Endothelial cell of umbilical vein (primary cell): ENCODE measurements around the gene UBE2E3. TPM values are rescaled to one million over a fixed set of nuclear protein-coding genes. Genes with fewer than 3 reads are reported as not detected.
"Not testable (repeated sequence)": the region's sequence is repeated elsewhere in the genome, so short reads cannot be mapped to it uniquely, and the experiment has no call there.

Source experiments
- BruUV-seq: library from RNA; stranded (reverse); fragments of 400-500 nt; replicated peaks from 2 replicates; lab custom pipeline; 2021; lab: Mats Ljungman, UMichigan
- CTCF ChIA-PET: fragments of 300-600, 350-600 bp; sonication (Branson Sonifier 250); formaldehyde crosslinking; loops from one replicate; lab custom pipeline; 2021; ENCODE audit warnings: antibody characterized with exemption, inconsistent platforms; lab: Charles Lee
- POLR2A ChIA-PET: fragments of 300-600, 350-600 bp; sonication (Branson Sonifier 250); formaldehyde crosslinking; loops from one replicate; lab custom pipeline; 2021; ENCODE audit warnings: antibody characterized with exemption, inconsistent platforms; lab: Charles Lee
- DNase-seq: peaks from one replicate; pipeline ENCODE4 v3.0.0-alpha.2; 2011; ENCODE audit warnings: low read depth, low spot score
- FAIRE-seq: peaks from 2 replicates; lab custom pipeline; 2011; peaks lifted over from hg19 to GRCh38; lab: Jason Lieb, UNC
- H2AFZ ChIP-seq: 2 replicates; pipeline ENCODE4 v1.6.0; 2012; ENCODE audit warnings: low read depth, low read length, control low read depth, inconsistent platforms
- H3K27ac ChIP-seq: 2 replicates; pipeline ENCODE4 v1.5.1; 2011; ENCODE audit warnings: low read depth, mild to moderate bottlenecking, control low read depth, low read length, moderate library complexity; ENCODE audit not compliant: insufficient read depth
- H3K27me3 ChIP-seq, 2 experiments: 2 replicates each; pipeline versions ENCODE4 v1.6.0 to v1.6.1; 2011; ENCODE audit warnings: low read length in 2 of 2, mixed read lengths in 1 of 2; ENCODE audit not compliant: control insufficient read depth in 2 of 2, insufficient read depth in 2 of 2
- H3K36me3 ChIP-seq, 2 experiments: 2 replicates in 1 of 2; 3 replicates in 1 of 2; pipeline ENCODE4 v1.5.1; 2011; ENCODE audit warnings: low read length in 2 of 2, mild to moderate bottlenecking in 1 of 2, moderate library complexity in 1 of 2; ENCODE audit not compliant: control insufficient read depth in 2 of 2, insufficient read depth in 2 of 2; ENCODE audit errors: extremely low read depth in 1 of 2
- H3K4me1 ChIP-seq: 3 replicates; pipeline ENCODE4 v1.5.1; 2011; ENCODE audit warnings: mild to moderate bottlenecking, low read length; ENCODE audit not compliant: control insufficient read depth, insufficient read depth; ENCODE audit errors: extremely low read depth
- H3K4me2 ChIP-seq: 2 replicates; pipeline ENCODE4 v1.6.1; 2011; ENCODE audit warnings: low read length, control low read depth, mixed read lengths; ENCODE audit not compliant: insufficient read depth
- H3K4me3 ChIP-seq, 3 experiments: fragments of 200-600 bp in 1 of 3; sonication (generic), shearing (Covaris generic) in 1 of 3; replicated peaks in 1 of 3; 2 replicates each; pipeline ENCODE4 v1.5.1; 2011 to 2016; ENCODE audit warnings: control low read depth in 3 of 3, low read length in 3 of 3, mild to moderate bottlenecking in 2 of 3, inconsistent platforms in 1 of 3, low read depth in 1 of 3, moderate library complexity in 1 of 3; ENCODE audit not compliant: insufficient read depth in 1 of 3
- H3K79me2 ChIP-seq: 2 replicates; pipeline ENCODE4 v1.6.0; 2012; ENCODE audit warnings: low read length, inconsistent platforms; ENCODE audit not compliant: control insufficient read depth, insufficient read depth
- H3K9ac ChIP-seq: replicated peaks from 2 replicates; pipeline ENCODE3; 2011; ENCODE audit warnings: low read length, control low read depth; ENCODE audit not compliant: insufficient read depth; ENCODE audit errors: extremely low read depth
- H3K9me1 ChIP-seq: replicated peaks from 3 replicates; pipeline ENCODE4 v1.6.0; 2011; ENCODE audit warnings: mild to moderate bottlenecking, low read length; ENCODE audit not compliant: control insufficient read depth, insufficient read depth; ENCODE audit errors: extremely low read depth
- H3K9me3 ChIP-seq: replicated peaks from 2 replicates; pipeline ENCODE4 v1.5.1; 2012; ENCODE audit warnings: low read length, inconsistent platforms; ENCODE audit not compliant: control insufficient read depth, insufficient read depth
- H4K20me1 ChIP-seq: replicated peaks from 2 replicates; pipeline ENCODE3; 2011; ENCODE audit warnings: mild to moderate bottlenecking, low read length; ENCODE audit not compliant: control insufficient read depth, insufficient read depth; ENCODE audit errors: extremely low read depth
- CTCF ChIP-seq, 2 donors: IDR thresholded peaks; 1 replicate in 1 of 2; 2 replicates in 1 of 2; pipeline ENCODE4 v1.5.1; 2011; ENCODE audit warnings: low read length in 2 of 2, mild to moderate bottlenecking in 2 of 2, moderate library complexity in 2 of 2, control low read depth in 1 of 2, inconsistent platforms in 1 of 2, low read depth in 1 of 2; ENCODE audit not compliant: insufficient read depth in 1 of 2; ENCODE audit errors: extremely low read depth in 1 of 2
- EZH2 ChIP-seq: IDR thresholded peaks from 2 replicates; pipeline ENCODE4 v1.6.1; 2012; ENCODE audit warnings: borderline replicate concordance, low read depth, mild to moderate bottlenecking, moderate library complexity, low read length, inconsistent platforms; ENCODE audit not compliant: severe bottlenecking
- FOS ChIP-seq: IDR thresholded peaks from 2 replicates; pipeline ENCODE4 v1.6.1; 2011; ENCODE audit warnings: mild to moderate bottlenecking, low read length, moderate library complexity, borderline replicate concordance; ENCODE audit not compliant: insufficient read depth
- GATA2 ChIP-seq: IDR thresholded peaks from 2 replicates; pipeline ENCODE4 v1.7.0; 2011; ENCODE audit warnings: low read depth, mild to moderate bottlenecking, moderate library complexity, mixed read lengths, low read length; ENCODE audit not compliant: insufficient read length, insufficient read depth
- JUN ChIP-seq: IDR thresholded peaks from 2 replicates; pipeline ENCODE4 v1.6.1; 2011; ENCODE audit warnings: borderline replicate concordance, low read depth; ENCODE audit not compliant: insufficient read length, insufficient read depth
- MAX ChIP-seq: IDR thresholded peaks from 2 replicates; pipeline ENCODE4 v1.6.1; 2011; ENCODE audit not compliant: insufficient read depth, insufficient read length
- MYC ChIP-seq: IDR thresholded peaks from one replicate; pipeline ENCODE4 v1.6.1; 2011; ENCODE audit warnings: mild to moderate bottlenecking, low read depth, low read length
- POLR2A ChIP-seq: IDR thresholded peaks from 2 replicates; pipeline ENCODE4 v1.6.1; 2012; ENCODE audit warnings: low read depth, mild to moderate bottlenecking, control low read depth, low read length
- POLR2AphosphoS5 ChIP-seq: IDR thresholded peaks from 2 replicates; pipeline ENCODE4 v1.6.1; 2012; ENCODE audit warnings: low read depth, mild to moderate bottlenecking, control low read depth, low read length, moderate library complexity; ENCODE audit not compliant: insufficient read depth
- dilution Hi-C: fragments of 300-500 bp; cut with MboI; formaldehyde crosslinking; loops from one replicate; pipeline ENCODE4 v1.15.0; 2019; ENCODE audit warnings: low sequenced_read_pairs; ENCODE audit not compliant: extremely low pct_ligation_motif_present
- intact Hi-C: fragments of 100-400 bp; cut with micrococcal nuclease; formaldehyde crosslinking; loops from one replicate; pipeline ENCODE4 v1.10.0; 2022
- polyA plus RNA-seq, 4 experiments: library from polyadenylated mRNA; depleted of rRNA in 3 of 4; stranded (reverse) in 3 of 4; unstranded in 1 of 4; fragments of >200 nt; gene quantifications; 2 replicates each; pipeline versions ENCODE4 v1.2.1 to v1.2.3, GENCODE V29; 2011 to 2012; ENCODE audit warnings: missing spikeins in 1 of 4
- total RNA-seq: library from RNA; stranded (reverse); gene quantifications from 2 replicates; pipeline ENCODE4 v1.2.3, GENCODE V29; 2021

UBE2E3 gene
- total and polyA plus RNA-seq, 2 donors (not counting 3 experiments of a cell fraction or from before 2014, with no cell fraction given), result 81.5 to 107 TPM

- intact Hi-C loops, result loop anchor here (10.0 kb wide), 1 partner anchor 230 kb away; no protein-coding TSS in a partner anchor
- Histone ChIP-seq H3K9me1 (no peaks in the 10 kb centered on the region), H3K4me1 (no peaks in the 10 kb centered on the region), H3K4me2 (no peak overlapping the region), H4K20me1 (no peaks in the 10 kb centered on the region), H3K9me3 (no peaks in the 10 kb centered on the region), H3K36me3 (no peaks in the 10 kb centered on the region), H3K9ac (no peak overlapping the region), H3K27me3 (peaks cover 0 to 3% of the 10 kb centered on the region in 2 experiments), H2AFZ (no peak overlapping the region), H3K79me2 (no peaks in the 10 kb centered on the region), H3K4me3 (no peak overlapping the region), H3K27ac (no peak overlapping the region)
- FAIRE-seq (no peak), DNase-seq (no peak)
- TF ChIP-seq FOS (no peak), JUN (no peak), EZH2 (no peak), MYC (no peak), POLR2AphosphoS5 (no peak), CTCF (IDR thresholded peaks at IDR 0.05; ENCODE audit: extremely low read depth in 1 of 2, insufficient read depth in 1 of 2, low read depth in 1 of 2, low read length in 2 of 2) (no peak), MAX (no peak), GATA2 (no peak), POLR2A (no peak)
- ChIA-PET POLR2A (no interaction called here), CTCF (no interaction called here)
- dilution Hi-C loops, result no loop called here
- no TSS peak for BruUV-seq
Measured at GRCh38 chr2:180934911-180935310, 45.5 kb upstream of the UBE2E3 start.

- CTCF ChIA-PET, H3K9ac ChIP-seq, H3K27ac ChIP-seq, H3K4me2 ChIP-seq, H2AFZ ChIP-seq, H3K9me1 ChIP-seq, H3K9me3 ChIP-seq, BruUV-seq, H3K79me2 ChIP-seq, H3K4me1 ChIP-seq, FAIRE-seq, H3K36me3 ChIP-seq, DNase-seq, H3K27me3 ChIP-seq, H3K4me3 ChIP-seq, POLR2A ChIA-PET, H4K20me1 ChIP-seq, dilution Hi-C loops: not testable (repeated sequence)
- intact Hi-C loops, result loop anchor here (10.0 kb wide), 1 partner anchor 227 kb away; no protein-coding TSS in a partner anchor
Measured at GRCh38 chr2:180937480-180937879, 42.9 kb upstream of the UBE2E3 start.
